ENCODE data around the gene DPEP2.

DNA sequence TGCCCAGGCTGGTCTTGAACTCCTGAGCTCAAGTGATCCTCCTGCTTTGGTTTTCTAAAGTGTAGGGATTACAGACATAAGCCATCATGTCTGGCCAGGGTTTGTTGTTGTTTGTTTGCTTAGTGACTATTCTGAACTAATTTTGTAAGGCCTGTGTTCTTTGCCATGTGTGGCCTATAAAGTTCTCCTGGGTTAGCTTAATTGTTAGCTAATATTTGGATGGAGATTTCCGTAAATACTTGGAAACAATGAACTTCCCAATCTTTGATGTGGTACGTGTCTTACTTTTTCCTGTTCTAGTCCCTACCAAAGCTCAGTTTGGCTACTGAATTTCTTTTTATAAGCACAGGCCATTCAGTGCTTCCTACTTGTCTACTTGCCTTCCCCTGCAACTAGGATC lies 48.7 kb upstream of the DPEP2 start:
- TF ChIP-seq, protein P1, sequence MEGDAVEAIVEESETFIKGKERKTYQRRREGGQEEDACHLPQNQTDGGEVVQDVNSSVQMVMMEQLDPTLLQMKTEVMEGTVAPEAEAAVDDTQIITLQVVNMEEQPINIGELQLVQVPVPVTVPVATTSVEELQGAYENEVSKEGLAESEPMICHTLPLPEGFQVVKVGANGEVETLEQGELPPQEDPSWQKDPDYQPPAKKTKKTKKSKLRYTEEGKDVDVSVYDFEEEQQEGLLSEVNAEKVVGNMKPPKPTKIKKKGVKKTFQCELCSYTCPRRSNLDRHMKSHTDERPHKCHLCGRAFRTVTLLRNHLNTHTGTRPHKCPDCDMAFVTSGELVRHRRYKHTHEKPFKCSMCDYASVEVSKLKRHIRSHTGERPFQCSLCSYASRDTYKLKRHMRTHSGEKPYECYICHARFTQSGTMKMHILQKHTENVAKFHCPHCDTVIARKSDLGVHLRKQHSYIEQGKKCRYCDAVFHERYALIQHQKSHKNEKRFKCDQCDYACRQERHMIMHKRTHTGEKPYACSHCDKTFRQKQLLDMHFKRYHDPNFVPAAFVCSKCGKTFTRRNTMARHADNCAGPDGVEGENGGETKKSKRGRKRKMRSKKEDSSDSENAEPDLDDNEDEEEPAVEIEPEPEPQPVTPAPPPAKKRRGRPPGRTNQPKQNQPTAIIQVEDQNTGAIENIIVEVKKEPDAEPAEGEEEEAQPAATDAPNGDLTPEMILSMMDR (IDR thresholded peaks at IDR 0.05): no peak
- no peak for TF ChIP-seq POLR2A (IDR thresholded peaks at IDR 0.05)
